ENCODE measurements around the gene DENND2C. TPM values are rescaled to one million over a fixed set of nuclear protein-coding genes. Genes with fewer than 3 reads are reported as not detected.

Gene DENND2C
- total RNA-seq, 1 experiment from 2014 or later: 1.1 TPM

GRCh38 chr1:114694540-114695310 lies 24.9 kb upstream of the DENND2C start:
- DNase-seq (ENCODE audit: low read depth, low spot score) (no peak), ATAC-seq (no peak)
- POLR2A ChIA-PET: interaction anchor here (0.6 to 0.7 kb wide), 3 partner anchors 8 to 27 kb away, joined by 4 to 8 read pairs (median 7); no protein-coding TSS in a partner anchor
- Histone ChIP-seq H3K9me3 (ENCODE audit: control insufficient read depth, insufficient read depth, low read depth, low read length) (no peaks in the 10 kb centered on the region), H3K4me1 (ENCODE audit: control insufficient read depth, insufficient read depth, low read length) (no peaks in the 10 kb centered on the region), H3K36me3 (ENCODE audit: control insufficient read depth, insufficient read depth, low read length) (no peaks in the 10 kb centered on the region), H3K27ac (ENCODE audit: low read length) (no peak overlapping the region), H3K27me3 (ENCODE audit: control insufficient read depth, insufficient read depth, low read length) (peaks cover 4% of the 10 kb centered on the region; the same call in 1 of the 2 replicates), H3K4me3 (ENCODE audit: low read depth in 2 of 2, low read length in 2 of 2) (no peak overlapping the region)
- no peak for TF ChIP-seq TCF7L2 (IDR thresholded peaks at IDR 0.05; ENCODE audit: low read depth, low read length)
- TF ChIP-seq, protein P1, sequence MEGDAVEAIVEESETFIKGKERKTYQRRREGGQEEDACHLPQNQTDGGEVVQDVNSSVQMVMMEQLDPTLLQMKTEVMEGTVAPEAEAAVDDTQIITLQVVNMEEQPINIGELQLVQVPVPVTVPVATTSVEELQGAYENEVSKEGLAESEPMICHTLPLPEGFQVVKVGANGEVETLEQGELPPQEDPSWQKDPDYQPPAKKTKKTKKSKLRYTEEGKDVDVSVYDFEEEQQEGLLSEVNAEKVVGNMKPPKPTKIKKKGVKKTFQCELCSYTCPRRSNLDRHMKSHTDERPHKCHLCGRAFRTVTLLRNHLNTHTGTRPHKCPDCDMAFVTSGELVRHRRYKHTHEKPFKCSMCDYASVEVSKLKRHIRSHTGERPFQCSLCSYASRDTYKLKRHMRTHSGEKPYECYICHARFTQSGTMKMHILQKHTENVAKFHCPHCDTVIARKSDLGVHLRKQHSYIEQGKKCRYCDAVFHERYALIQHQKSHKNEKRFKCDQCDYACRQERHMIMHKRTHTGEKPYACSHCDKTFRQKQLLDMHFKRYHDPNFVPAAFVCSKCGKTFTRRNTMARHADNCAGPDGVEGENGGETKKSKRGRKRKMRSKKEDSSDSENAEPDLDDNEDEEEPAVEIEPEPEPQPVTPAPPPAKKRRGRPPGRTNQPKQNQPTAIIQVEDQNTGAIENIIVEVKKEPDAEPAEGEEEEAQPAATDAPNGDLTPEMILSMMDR (IDR thresholded peaks at IDR 0.05): no peak
- TF ChIP-seq SIN3A (IDR thresholded peaks at IDR 0.05; ENCODE audit: borderline replicate concordance, insufficient read depth, low read depth, low read length): no peak
- TF ChIP-seq, protein P2, sequence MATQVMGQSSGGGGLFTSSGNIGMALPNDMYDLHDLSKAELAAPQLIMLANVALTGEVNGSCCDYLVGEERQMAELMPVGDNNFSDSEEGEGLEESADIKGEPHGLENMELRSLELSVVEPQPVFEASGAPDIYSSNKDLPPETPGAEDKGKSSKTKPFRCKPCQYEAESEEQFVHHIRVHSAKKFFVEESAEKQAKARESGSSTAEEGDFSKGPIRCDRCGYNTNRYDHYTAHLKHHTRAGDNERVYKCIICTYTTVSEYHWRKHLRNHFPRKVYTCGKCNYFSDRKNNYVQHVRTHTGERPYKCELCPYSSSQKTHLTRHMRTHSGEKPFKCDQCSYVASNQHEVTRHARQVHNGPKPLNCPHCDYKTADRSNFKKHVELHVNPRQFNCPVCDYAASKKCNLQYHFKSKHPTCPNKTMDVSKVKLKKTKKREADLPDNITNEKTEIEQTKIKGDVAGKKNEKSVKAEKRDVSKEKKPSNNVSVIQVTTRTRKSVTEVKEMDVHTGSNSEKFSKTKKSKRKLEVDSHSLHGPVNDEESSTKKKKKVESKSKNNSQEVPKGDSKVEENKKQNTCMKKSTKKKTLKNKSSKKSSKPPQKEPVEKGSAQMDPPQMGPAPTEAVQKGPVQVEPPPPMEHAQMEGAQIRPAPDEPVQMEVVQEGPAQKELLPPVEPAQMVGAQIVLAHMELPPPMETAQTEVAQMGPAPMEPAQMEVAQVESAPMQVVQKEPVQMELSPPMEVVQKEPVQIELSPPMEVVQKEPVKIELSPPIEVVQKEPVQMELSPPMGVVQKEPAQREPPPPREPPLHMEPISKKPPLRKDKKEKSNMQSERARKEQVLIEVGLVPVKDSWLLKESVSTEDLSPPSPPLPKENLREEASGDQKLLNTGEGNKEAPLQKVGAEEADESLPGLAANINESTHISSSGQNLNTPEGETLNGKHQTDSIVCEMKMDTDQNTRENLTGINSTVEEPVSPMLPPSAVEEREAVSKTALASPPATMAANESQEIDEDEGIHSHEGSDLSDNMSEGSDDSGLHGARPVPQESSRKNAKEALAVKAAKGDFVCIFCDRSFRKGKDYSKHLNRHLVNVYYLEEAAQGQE (IDR thresholded peaks at IDR 0.05; ENCODE audit: insufficient read depth in 1 of 2, low read depth in 2 of 2, low read length in 1 of 2): no peak
- no peak for TF ChIP-seq POLR2AphosphoS5 (IDR thresholded peaks at IDR 0.05; ENCODE audit: low read depth, low read length)
- in situ Hi-C loops (cut with HindIII; ENCODE audit: low pct_unique_long_range_greater_than_20kb, low sequenced_read_pairs) (no loop called here), intact Hi-C loops (cut with micrococcal nuclease; ENCODE audit: unreplicated experiment) (no loop called here)
- CTCF ChIA-PET: no interaction called here
- BruUV-seq (replicated peaks): no TSS peak

DNA sequence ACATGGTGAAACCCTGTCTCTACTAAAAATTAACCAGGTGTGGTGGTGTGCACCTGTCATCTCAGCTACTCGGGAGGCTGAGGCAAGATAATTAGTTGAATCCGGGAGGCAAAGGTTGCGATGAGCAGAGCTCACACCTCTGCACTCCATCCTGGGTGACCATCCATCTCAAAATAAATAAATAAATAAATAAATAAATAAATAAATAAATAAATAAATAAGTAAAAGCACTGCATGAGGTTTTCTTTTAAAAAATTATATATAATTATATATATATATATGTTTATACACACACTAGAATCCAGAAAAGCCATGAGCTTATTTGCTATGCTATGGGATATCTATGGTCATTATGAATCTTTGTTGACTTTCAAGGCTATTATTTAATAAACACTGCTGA lies 23.1 kb upstream of the DENND2C start:
- intact Hi-C loops (cut with micrococcal nuclease; ENCODE audit: unreplicated experiment) (no loop called here), in situ Hi-C loops (cut with HindIII; ENCODE audit: low pct_unique_long_range_greater_than_20kb, low sequenced_read_pairs) (no loop called here)
- no peak overlapping the region for H3K27ac ChIP-seq (ENCODE audit: low read length)
- no peak overlapping the region for H3K4me3 ChIP-seq (ENCODE audit: low read depth in 2 of 2, low read length in 2 of 2)
- no peak for TF ChIP-seq SIN3A (IDR thresholded peaks at IDR 0.05; ENCODE audit: borderline replicate concordance, insufficient read depth, low read depth, low read length)
- TF ChIP-seq, protein P2 (IDR thresholded peaks at IDR 0.05; ENCODE audit: insufficient read depth in 1 of 2, low read depth in 2 of 2, low read length in 1 of 2): no peak
- TF ChIP-seq, protein P1 (IDR thresholded peaks at IDR 0.05): no peak
- no peak for TF ChIP-seq TCF7L2 (IDR thresholded peaks at IDR 0.05; ENCODE audit: low read depth, low read length)
- no peak for TF ChIP-seq POLR2AphosphoS5 (IDR thresholded peaks at IDR 0.05; ENCODE audit: low read depth, low read length)
- H3K9me3 ChIP-seq (ENCODE audit: control insufficient read depth, insufficient read depth, low read depth, low read length): no peaks in the 10 kb centered on the region
- no peak for ATAC-seq
- BruUV-seq (replicated peaks): no TSS peak
- CTCF ChIA-PET: no interaction called here
- H3K27me3 ChIP-seq (ENCODE audit: control insufficient read depth, insufficient read depth, low read length): peaks cover 2% of the 10 kb centered on the region; the same call in 1 of the 2 replicates
- H3K4me1 ChIP-seq (ENCODE audit: control insufficient read depth, insufficient read depth, low read length): no peaks in the 10 kb centered on the region
- POLR2A ChIA-PET: no interaction called here
- no peaks in the 10 kb centered on the region for H3K36me3 ChIP-seq (ENCODE audit: control insufficient read depth, insufficient read depth, low read length)
- no peak for DNase-seq (ENCODE audit: low read depth, low spot score)
